Femur (tissue), 1 donor: ENCODE results near the gene TNFRSF8.
A peak's percentile ranks its signal among the peaks of the same experiment; 100 is the strongest.
"Not testable (repeated sequence)": the region's sequence is repeated elsewhere in the genome, so short reads cannot be mapped to it uniquely, and the experiment has no call there.

Source experiments
- DNase-seq: peaks from one replicate; pipeline ENCODE4 v3.0.0-alpha.2; 2017

TNFRSF8 gene

DNA sequence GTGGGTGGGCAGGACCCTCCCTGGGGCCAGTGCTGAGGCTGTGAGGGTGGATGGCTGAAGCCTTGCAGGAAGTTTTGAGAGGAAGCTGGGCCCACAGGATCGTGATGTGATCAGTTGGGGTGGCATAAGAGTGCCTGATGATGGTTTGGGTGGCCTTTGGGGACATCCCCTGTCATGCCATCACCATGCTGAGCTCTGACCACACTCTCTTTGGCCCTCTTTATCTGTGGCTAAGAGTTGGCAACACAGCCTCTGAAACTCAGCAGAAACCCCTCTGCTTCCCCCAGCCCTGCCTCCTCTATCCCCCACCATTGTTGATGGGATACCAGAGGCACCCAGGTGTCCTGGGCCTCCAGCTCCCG is 24.0 kb upstream of the TNFRSF8 start:
- DNase-seq, result no peak

DNA sequence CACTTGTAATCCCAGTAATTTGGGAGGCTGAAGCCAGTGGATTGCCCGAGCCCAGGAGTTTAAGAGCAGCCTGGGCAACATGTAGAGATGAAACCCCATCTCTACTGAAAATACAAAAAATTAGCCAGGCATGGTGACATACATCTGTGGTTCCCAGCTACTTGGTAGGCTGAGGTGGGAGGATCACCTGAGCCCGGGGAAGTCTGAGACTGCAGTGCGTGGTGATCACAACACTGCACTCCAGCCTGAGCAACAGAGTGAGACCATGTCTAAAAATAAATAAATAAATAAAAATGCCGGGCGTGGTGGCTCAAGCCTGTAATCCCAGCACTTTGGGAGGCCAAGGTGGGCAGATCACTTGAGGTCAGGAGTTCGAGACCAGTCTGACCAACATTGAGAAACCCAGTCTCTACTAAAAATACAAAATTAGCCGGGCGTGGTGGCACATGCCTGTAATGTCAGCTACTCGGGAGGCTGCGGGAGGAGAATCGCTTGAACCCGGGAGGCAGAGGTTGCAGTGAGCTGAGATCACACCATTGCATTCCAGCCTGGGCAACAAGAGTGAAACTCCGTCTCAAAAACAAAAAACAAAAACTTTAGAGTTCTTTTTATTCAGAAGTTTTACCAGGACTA is 23.2 kb upstream of the TNFRSF8 start:
- DNase-seq, result not testable (repeated sequence)

DNA sequence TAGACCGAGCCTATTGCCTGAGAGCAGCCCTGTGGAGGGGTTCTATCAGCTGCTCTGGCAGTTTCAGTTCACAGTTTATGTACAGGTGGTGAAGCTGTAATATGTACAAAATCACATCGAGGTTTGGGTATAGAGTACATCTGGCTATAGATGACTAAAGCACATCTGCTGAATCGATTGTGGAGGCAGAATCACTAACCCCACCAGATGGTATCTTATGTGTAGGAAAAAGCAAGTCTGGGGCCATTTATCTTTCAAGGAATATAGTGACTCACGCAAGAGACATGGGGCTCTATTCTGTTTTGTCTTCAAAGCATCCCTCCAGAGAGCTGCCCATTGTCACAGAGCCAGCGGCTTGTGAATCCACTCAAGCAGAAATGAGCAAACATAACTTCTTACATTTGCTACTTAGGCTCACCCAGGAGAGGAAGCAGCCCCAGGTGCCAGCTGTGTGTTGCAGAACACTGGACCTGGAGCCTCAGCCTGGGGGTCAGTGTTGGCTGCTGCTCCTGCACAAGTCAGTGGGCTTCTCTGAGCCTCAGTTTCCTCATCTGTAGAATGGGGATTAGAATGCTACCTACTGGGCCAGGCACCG is 22.5 kb upstream of the TNFRSF8 start:
- DNase-seq, result peak; percentile 77

DNA sequence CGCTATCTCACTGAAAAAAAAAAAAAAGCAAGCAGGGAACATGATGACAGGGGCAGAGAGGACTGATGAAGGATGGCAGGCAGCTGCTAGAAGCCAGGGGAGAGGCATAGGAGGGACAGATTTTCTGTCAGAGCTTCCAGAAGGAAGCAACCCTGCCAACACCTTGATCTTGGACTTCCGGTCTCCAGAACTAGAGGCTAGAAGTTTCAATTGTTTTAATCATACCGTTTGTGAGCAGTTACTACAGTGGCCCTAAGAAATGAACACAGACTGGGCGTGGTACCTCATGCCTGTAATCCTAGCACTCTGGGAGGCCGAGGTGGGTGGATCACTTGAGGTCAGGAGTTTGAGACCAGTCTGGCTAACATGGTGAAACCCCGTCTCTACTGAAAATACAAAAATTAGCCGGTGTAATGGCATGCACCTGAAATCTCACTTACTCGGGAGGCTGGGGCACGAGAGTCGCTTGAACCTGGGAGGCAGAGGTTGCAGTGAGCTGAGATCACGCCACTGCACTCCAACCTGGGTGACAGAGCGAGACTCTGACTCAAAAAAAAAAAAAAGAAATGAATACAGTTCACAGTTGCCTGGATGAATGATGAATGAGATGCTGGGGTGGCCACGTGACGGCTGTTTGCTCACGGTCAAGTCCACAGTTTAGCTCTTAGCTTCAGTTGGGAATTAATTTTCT is 18.8 kb upstream of the TNFRSF8 start:
- DNase-seq, result not testable (repeated sequence)

GRCh38 chr1:12046749-12047119 is 16.4 kb upstream of the TNFRSF8 start:
- DNase-seq, result no peak

GRCh38 chr1:12047120-12047876 is 15.8 kb upstream of the TNFRSF8 start:
- DNase-seq, result no peak

- DNase-seq, result no peak
Measured at GRCh38 chr1:12048372-12048771, 14.7 kb upstream of the TNFRSF8 start.

- no peak for DNase-seq
Measured at GRCh38 chr1:12049616-12050015, 13.5 kb upstream of the TNFRSF8 start.

- no peak for DNase-seq
Measured at GRCh38 chr1:12051361-12051760, 11.7 kb upstream of the TNFRSF8 start.

- DNase-seq, result peak; percentile 70
Measured at GRCh38 chr1:12052008-12052573, 11.0 kb upstream of the TNFRSF8 start.

GRCh38 chr1:12052997-12053686 is 10.0 kb upstream of the TNFRSF8 start:
- peak; percentile 63 for DNase-seq

DNA sequence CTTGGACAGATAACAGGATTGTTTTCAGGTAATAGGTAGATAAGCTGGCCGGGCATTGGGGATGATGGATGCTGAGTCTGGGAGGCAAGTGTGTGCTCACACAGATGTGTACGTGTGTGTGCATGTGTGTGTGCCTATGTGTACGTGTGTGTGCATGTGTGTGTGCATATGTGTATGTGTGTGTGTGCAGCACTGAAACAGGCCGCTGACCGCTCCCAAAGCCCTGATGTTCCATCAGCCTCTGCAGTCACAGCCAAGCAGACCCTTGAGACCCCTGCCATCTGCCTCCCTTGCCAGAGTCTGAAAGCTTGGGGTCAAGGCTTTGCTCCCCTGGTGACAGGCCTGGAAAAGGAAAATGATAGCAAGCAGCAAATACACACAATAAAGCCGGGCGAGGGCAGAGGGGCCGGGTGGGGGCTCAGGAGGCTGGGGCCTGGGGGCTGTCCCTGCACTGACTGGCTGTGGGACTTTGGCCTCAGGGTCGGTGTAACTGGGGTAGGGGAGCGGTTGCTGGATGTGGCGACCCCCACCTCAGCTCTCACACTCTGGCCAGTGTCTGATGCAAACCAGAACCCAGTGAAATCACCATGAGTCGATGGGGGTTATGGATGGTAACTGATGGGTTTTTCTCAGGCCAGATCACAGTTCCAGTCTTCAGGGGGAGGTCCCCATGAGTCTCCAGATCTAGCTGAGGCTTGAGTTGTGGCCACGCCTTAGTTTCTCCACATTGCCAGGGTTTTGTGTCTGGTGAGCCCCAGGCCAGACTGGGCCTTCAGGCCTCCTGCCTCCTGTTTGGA is 9.2 kb upstream of the TNFRSF8 start:
- DNase-seq, result no peak

GRCh38 chr1:12055259-12055658 is 7.8 kb upstream of the TNFRSF8 start:
- no peak for DNase-seq

GRCh38 chr1:12056331-12056841 is 6.7 kb upstream of the TNFRSF8 start:
- DNase-seq, result no peak

DNA sequence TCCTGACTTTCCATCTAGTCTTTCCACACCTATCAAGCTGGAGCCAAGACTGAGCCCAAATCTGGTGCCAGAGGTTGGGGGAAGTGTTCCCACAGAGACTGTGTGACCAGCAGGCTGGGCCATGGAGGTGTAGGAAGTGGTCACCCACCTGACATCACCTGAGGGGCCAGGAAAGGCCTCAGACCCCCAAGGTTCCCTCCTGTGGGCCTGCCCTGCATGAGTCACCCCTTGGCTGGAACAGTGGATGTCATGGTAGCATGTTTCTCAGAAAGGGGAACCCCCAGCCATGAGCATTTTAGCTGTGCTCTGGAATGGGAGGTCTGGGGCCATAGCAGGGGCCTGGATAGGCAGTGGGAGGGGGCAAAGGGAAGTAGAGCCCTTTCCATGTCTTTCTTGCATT is 5.7 kb upstream of the TNFRSF8 start:
- DNase-seq, result no peak

- DNase-seq, result no peak
Measured at GRCh38 chr1:12057940-12058687, 5.0 kb upstream of the TNFRSF8 start.

- no peak for DNase-seq
Measured at GRCh38 chr1:12059226-12059625, 3.9 kb upstream of the TNFRSF8 start.

GRCh38 chr1:12059722-12060464 is 3.2 kb upstream of the TNFRSF8 start:
- peak; percentile 42 for DNase-seq

- no peak for DNase-seq
Measured at GRCh38 chr1:12060500-12060899, 2.6 kb upstream of the TNFRSF8 start.
